ENCODE results near the gene SUFU. TPM values are rescaled to one million over a fixed set of nuclear protein-coding genes. Genes with fewer than 3 reads are reported as not detected.

SUFU gene
- total RNA-seq, 2 experiments from 2014 or later: 13.1 to 13.4 TPM

DNA sequence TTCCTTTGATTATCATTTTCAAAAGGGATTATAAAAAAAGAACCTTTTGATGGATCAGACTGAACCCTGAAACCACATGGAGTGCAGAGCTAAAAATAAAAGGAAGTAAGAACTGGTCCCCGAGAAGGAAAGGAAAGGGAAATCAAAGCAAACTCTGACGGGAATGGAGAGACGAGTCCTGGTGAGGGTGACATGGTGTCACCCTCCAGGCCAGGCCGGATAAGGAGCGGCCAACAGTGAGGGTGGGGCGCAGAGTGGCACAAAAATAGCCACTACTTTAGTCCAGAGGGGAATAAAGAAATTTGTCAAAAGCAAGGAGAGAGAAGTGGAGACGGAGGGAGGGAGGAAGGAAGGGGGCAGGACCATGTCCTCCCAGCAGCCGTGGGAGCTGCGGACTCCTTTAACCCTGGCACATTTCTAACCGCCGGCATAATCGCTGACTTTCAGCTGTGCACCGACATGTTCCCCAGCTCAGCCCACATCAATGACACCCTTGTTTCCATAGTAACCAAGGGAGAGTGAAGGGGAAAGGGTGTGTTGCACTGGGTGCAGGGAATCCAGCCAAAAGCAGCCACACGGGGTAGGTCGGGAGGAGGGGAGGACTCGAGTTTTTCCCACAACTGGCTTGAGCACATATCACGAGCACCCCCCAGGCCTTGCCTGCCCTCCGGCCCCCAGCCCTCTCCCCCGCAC lies 170.2 kb downstream of the SUFU start:
- H3K4me1 Mint-ChIP-seq: peaks cover 33% of the 10 kb centered on the region
- POLR2A ChIA-PET: interaction anchor here (0.6 to 9.1 kb wide), 10 partner anchors 9 to 241 kb away, joined by 3 to 94 read pairs (median 5); partner anchors contain the start of genes ARL3, CUEDC2, SFXN2 and TRIM8
- H3K36me3 Mint-ChIP-seq: no peaks in the 10 kb centered on the region
- ATAC-seq (ENCODE audit: low read depth) (peak; percentile 90), DNase-seq (peak; percentile 69)
- H3K4me3 Mint-ChIP-seq: peak overlapping the region; percentile 84
- H3K27me3 Mint-ChIP-seq: no peaks in the 10 kb centered on the region
- H3K27ac Mint-ChIP-seq: peak overlapping the region; percentile 86
- H3K9me3 Mint-ChIP-seq: no peaks in the 10 kb centered on the region

DNA sequence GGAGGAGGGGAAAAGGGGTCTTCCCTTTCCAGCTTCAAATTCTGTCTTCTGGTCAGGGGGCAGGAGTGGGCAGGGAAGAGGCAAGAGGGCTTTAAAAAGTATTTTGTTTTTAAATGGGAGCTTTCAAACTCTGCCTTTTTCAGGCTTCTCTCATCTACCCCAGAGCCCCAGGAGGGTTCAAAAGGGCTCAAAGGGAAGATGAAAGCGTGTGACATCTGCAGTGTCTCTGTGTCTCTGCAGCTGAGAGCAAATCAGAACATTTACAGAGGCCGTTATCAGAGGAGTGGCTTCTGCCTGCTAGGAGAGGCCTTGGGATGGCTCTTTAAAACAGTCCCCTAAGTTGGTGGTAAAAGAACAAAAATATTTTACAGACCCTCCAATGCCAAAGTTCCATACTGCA lies 170.8 kb downstream of the SUFU start:
- Mint-ChIP-seq H3K9me3 (no peaks in the 10 kb centered on the region), H3K4me1 (peaks cover 33% of the 10 kb centered on the region)
- POLR2A ChIA-PET: interaction anchor here (0.6 to 9.1 kb wide), 11 partner anchors 10 to 242 kb away, joined by 3 to 94 read pairs (median 4); partner anchors contain the start of genes ARL3, CUEDC2, SFXN2 and TRIM8

DNA sequence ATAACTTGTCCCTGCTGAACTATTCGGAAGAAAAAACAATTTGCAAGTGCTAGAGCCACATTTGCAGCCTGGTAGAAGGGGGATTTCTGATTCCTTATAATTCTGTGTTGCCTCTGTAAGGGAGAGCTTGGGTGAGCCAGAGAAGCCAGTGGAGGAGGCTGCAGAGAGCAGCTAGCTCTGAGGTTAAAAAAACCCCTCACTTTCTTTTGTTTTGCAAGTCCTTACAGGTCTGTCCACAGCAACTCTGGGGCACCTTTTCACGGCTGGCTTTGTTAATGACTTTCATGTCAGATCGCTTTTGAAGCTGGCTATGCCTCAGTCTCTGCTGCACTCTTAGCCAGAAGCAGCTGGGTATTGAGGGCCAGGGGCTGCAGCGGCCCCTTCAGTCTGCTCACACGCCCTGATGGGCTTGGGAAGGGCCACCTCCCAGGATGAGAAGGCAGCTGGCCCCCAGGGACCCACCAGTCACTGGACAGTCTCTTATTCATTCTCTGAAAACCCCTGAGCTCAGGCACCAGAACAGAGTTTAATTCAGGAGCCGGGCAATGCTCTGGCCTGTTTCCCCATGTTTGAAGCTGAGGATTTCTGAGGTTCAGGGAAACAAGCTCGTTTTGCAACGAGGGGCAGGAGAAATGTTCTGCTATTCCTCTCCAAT lies 171.4 kb downstream of the SUFU start:
- Mint-ChIP-seq H3K36me3 (no peaks in the 10 kb centered on the region), H3K4me3 (peak overlapping the region; percentile 84), H3K27me3 (no peaks in the 10 kb centered on the region), H3K27ac (peak overlapping the region; percentile 68), H3K4me1 (peaks cover 34% of the 10 kb centered on the region), H3K9me3 (no peaks in the 10 kb centered on the region)
- DNase-seq (no peak), ATAC-seq (ENCODE audit: low read depth) (no peak)
- POLR2A ChIA-PET: interaction anchor here (0.9 to 9.1 kb wide), 10 partner anchors 16 to 243 kb away, joined by 3 to 94 read pairs (median 5); partner anchors contain the start of genes ACTR1A, ARL3, CUEDC2 and SFXN2

More for the DNA sequence above, 170.8 kb downstream of the SUFU start:
- Mint-ChIP-seq H3K27me3 (no peaks in the 10 kb centered on the region), H3K4me3 (peak overlapping the region; percentile 84), H3K36me3 (no peaks in the 10 kb centered on the region), H3K27ac (peak overlapping the region; percentile 68)
- DNase-seq (no peak), ATAC-seq (ENCODE audit: low read depth) (peak; percentile 66)

DNA sequence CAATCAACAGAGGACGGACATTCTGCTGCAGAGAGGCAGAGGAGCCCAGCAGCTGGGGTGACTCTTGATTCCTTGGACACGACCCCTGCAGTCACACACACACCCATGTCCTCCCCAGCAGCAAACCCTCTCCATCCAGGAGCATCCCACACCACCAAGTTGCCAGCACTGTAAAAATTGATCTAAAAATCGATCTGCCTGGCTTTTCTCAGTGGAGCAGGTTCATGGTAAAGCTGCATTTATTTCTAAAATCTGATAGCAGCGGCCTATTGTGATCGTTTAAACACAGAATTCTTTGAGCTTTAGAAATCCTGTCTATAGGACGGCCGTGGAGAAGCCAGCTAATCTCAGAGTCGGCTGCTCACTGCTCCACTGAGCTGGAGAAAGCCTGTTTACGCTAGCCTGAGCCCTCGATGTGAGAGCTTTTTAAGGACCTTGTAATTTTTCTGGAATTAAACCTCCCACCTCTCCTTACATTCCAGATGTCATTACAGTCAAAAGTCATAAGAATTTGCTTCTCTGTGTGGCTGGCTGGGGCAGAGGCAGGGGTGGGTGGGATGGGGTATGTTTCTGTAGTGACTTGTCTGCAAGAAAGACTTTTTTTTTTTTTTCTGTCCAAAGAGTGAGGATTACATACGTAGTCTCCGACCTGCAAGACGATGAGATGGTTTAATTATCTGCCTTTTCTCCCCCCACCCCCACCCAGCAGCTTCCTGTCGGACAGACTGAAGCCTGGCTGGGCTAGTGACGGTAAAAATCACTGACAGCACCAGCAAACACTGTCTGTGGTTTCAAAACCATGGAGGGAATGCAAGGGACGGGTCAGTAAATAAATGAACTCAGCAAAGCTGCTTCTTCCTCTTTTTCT lies 172.1 kb downstream of the SUFU start:
- H3K9me3 Mint-ChIP-seq: no peaks in the 10 kb centered on the region
- H3K4me1 Mint-ChIP-seq: peaks cover 36% of the 10 kb centered on the region
- POLR2A ChIA-PET: interaction anchor here (0.9 to 9.1 kb wide), 8 partner anchors 16 to 243 kb away, joined by 3 to 94 read pairs (median 10); partner anchors contain the start of genes ACTR1A, ARL3, CUEDC2 and SFXN2
- ATAC-seq (ENCODE audit: low read depth) (no peak), DNase-seq (no peak)
- H3K27me3 Mint-ChIP-seq: no peaks in the 10 kb centered on the region
- H3K4me3 Mint-ChIP-seq: peak overlapping the region; percentile 25
- peak overlapping the region; percentile 10 for H3K27ac Mint-ChIP-seq
- no peaks in the 10 kb centered on the region for H3K36me3 Mint-ChIP-seq

DNA sequence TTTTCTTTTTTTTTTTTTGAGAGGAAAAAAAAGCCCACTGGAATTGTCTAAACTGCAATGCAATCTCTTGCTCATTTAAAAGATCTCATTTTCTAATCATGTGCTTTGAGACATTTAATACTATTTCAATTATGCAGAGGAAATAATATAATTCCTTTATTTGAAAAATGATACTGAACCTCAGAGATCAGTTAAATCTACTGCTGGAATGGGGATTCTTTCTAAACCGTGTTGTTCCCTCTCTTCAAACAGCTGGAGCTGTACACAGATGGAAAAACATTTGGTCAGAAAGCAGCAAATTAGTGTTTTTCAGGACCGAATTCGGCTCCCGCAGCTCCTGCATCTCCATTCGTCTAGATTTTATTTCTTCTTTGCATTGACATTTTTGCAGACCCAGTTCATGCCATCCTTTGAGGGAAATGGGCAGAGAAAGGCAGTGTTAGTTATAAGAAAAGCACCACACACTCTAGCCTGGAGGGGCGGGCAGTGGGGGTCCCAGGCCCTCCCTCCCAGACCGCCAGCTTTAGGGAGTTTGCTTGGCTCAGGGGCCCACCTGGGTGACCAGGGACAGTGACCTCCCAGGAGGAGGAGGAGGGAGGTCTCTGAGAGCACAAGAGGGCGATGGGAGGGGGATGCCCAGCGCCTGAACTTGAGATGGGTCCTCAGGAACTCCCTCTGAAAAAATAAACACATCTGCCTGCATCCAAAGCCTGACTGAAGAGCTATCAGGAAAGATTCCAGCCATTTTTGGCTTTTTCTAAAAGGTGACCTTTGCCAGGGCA lies 173.0 kb downstream of the SUFU start:
- Mint-ChIP-seq H3K27me3 (no peaks in the 10 kb centered on the region), H3K4me3 (no peak overlapping the region), H3K27ac (no peak overlapping the region), H3K4me1 (peaks cover 41% of the 10 kb centered on the region), H3K36me3 (peaks cover 5% of the 10 kb centered on the region), H3K9me3 (no peaks in the 10 kb centered on the region)
- POLR2A ChIA-PET: interaction anchor here (3.2 to 9.1 kb wide), 4 partner anchors 17 to 37 kb away, joined by 15 to 94 read pairs (median 54); partner anchors contain the start of genes ARL3, SFXN2 and TRIM8
- DNase-seq (no peak), ATAC-seq (ENCODE audit: low read depth) (no peak)

DNA sequence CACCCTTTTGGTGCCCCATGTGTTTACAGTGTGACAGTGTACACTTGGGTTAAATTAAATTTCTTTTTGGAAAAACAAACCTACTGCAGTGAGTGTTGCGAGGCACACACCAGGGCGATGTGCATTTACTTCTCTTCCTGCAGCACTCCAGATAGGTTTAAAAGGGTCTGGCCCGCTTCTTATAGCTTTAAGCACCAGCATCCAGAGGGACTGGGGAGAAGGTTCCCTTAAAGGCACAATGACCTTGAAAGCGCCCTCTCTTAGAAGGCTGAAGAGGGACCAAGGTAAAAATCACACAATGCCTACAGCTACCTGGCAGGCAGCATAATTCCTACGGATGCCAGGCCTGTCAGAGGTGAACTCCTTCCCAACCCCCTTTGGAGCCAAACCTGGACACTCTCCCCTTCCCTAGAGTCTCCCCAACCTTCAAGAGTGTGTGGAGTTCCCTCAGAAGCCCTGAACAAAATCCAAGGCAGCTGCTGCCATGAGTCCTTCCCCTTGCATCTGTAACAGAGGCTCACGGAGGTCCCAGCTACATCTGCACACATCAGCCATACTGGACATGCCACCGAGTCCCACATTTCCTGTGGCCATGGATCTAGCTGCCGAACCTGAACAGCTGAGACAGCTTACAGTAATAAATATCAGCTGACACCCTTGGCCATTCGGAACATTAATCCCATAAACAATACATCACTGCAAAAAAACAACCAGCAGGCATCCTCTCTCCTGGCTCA lies 173.7 kb downstream of the SUFU start:
- Mint-ChIP-seq H3K27me3 (no peaks in the 10 kb centered on the region), H3K4me3 (no peak overlapping the region), H3K4me1 (peaks cover 48% of the 10 kb centered on the region), H3K9me3 (no peaks in the 10 kb centered on the region), H3K27ac (no peak overlapping the region), H3K36me3 (peaks cover 12% of the 10 kb centered on the region)
- ATAC-seq (ENCODE audit: low read depth): no peak
- POLR2A ChIA-PET: interaction anchor here (0.6 to 6.6 kb wide), 2 partner anchors 16 to 36 kb away, joined by 4 to 40 read pairs; partner anchors contain the start of genes ARL3 and SFXN2
- DNase-seq: no peak

DNA sequence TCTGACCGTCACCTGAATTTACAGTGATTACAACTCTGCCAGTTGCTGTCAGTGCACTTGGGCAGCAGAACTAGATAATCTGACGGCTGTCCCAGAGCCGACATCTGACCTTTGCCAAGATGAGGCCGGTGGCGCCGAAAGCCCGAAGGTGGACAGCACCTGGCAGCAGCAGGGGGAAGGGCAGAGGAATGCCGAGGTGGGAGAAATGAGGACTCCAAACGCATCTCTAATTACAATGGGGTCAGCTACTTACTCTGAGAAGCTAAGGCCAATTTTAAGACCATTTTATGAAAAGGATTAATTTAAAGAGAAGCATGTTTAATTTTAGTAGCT lies 174.3 kb downstream of the SUFU start:
- ATAC-seq (ENCODE audit: low read depth) (no peak), DNase-seq (no peak)
- no peaks in the 10 kb centered on the region for H3K9me3 Mint-ChIP-seq
- H3K36me3 Mint-ChIP-seq: peaks cover 12% of the 10 kb centered on the region
- H3K27me3 Mint-ChIP-seq: no peaks in the 10 kb centered on the region
- H3K4me3 Mint-ChIP-seq: no peak overlapping the region
- peaks cover 46% of the 10 kb centered on the region for H3K4me1 Mint-ChIP-seq
- POLR2A ChIA-PET: interaction anchor here (6.6 kb wide), 1 partner anchor 36 kb away, joined by 40 read pairs; the partner anchor contains the start of genes ARL3 and SFXN2
- no peak overlapping the region for H3K27ac Mint-ChIP-seq

DNA sequence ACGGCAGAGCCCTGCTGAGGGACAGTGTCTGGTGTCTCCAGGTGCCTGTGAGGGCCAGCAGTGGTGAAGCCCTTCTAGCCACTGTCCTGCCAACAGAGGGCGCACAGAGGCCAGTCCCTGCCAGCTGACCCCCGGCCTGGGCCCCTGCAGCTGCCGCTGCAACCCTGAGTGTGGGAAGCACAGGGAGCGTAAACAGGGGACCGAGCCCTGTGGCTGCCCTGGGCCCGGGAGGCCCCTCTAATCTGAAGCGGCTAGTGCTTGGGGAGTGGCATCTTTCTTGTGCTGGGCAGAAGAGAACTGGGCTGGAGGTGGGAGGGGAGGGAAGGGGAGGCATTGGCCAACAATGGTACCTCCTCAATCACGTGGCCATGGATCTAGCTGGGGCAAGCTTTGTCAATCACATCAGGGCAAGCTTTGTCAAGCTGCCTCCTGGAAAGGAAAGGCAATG lies 175.1 kb downstream of the SUFU start:
- peaks cover 42% of the 10 kb centered on the region for H3K4me1 Mint-ChIP-seq
- POLR2A ChIA-PET: interaction anchor here (6.6 kb wide), 1 partner anchor 35 kb away, joined by 40 read pairs; the partner anchor contains the start of genes ARL3 and SFXN2
- H3K27ac Mint-ChIP-seq: no peak overlapping the region

DNA sequence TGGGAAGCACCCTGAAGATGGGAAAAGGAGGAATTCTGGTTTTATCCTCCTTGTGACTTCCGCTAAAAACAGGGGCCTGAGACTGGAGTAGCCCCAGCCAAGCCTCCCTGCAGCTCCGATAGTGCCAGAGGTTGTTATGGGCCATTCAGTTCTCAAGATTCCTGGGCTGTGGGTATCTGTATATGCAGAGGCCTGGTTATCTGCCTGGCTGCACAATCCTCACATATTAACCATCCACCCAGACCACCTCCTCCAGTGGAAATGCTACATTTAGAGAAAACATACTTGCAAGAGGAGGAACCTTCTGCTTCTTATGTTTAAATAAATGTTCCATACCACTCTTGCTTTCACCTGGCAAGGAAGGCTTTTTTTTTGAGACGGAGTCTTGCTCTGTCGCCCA lies 175.8 kb downstream of the SUFU start:
- no peak for DNase-seq
- H3K9me3 Mint-ChIP-seq: no peaks in the 10 kb centered on the region
- no peak overlapping the region for H3K27ac Mint-ChIP-seq
- POLR2A ChIA-PET: interaction anchor here (6.6 kb wide), 1 partner anchor 34 kb away, joined by 40 read pairs; the partner anchor contains the start of genes ARL3 and SFXN2
- ATAC-seq (ENCODE audit: low read depth): no peak
- H3K4me1 Mint-ChIP-seq: peaks cover 35% of the 10 kb centered on the region
- H3K27me3 Mint-ChIP-seq: no peaks in the 10 kb centered on the region
- H3K4me3 Mint-ChIP-seq: no peak overlapping the region
- peaks cover 12% of the 10 kb centered on the region for H3K36me3 Mint-ChIP-seq

More for the DNA sequence above, 175.1 kb downstream of the SUFU start:
- Mint-ChIP-seq H3K36me3 (peaks cover 12% of the 10 kb centered on the region), H3K9me3 (no peaks in the 10 kb centered on the region), H3K4me3 (no peak overlapping the region), H3K27me3 (no peaks in the 10 kb centered on the region)
- ATAC-seq (ENCODE audit: low read depth) (no peak), DNase-seq (no peak)

DNA sequence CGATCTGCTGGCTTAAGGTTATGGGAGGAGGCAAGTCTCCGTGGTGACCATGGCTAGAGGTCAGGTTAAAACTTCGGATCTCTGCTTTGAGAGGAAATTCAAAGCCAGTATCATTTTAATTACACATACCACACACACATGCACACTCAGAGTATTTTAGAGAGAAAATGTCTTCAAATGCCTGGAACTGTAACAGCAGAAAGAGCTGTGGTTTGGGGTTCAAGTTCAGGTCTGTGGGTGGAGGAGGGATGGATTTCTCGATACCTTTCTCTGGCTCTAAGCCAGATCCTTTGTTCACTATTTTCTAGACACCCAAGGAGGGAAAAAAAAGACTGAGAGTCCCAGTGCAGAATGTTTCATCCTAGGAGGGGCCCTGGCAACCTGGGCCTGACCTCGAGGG lies 177.9 kb downstream of the SUFU start:
- H3K4me3 Mint-ChIP-seq: peak overlapping the region; percentile 27
- POLR2A ChIA-PET: interaction anchor here (1.2 to 2.2 kb wide), 2 partner anchors 14 to 36 kb away, joined by 6 to 8 read pairs; no protein-coding TSS in a partner anchor
- ATAC-seq (ENCODE audit: low read depth): peak; percentile 60
- H3K27me3 Mint-ChIP-seq: no peaks in the 10 kb centered on the region
- no peak for DNase-seq
- H3K36me3 Mint-ChIP-seq: peaks cover 17% of the 10 kb centered on the region
- no peaks in the 10 kb centered on the region for H3K9me3 Mint-ChIP-seq
- H3K27ac Mint-ChIP-seq: no peak overlapping the region
- H3K4me1 Mint-ChIP-seq: peaks cover 19% of the 10 kb centered on the region

DNA sequence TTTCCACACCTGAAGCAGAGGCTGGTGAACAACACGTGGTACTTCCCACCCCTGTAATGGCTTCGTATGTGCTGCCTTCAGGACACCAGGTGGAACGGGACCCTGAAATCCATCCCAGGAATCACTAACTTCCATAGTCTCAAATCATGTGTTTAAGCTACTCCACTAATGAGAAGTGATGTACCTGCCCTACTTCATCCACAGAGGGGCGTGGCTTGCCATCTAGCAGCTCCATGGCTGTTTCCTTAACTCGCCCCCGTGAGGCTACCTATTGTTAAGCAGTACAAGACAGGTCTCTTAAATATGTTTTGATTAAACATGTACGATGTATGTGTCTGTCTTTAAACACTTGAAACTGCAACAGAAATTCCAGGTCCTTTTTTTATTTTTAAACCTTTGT lies 178.6 kb downstream of the SUFU start:
- no peak for ATAC-seq (ENCODE audit: low read depth)
- POLR2A ChIA-PET: interaction anchor here (0.9 to 2.2 kb wide), 2 partner anchors 10 to 37 kb away, joined by 3 to 8 read pairs; no protein-coding TSS in a partner anchor
- H3K4me3 Mint-ChIP-seq: peak overlapping the region; percentile 47
- H3K27me3 Mint-ChIP-seq: no peaks in the 10 kb centered on the region
- peaks cover 17% of the 10 kb centered on the region for H3K36me3 Mint-ChIP-seq
- H3K9me3 Mint-ChIP-seq: no peaks in the 10 kb centered on the region
- no peak overlapping the region for H3K27ac Mint-ChIP-seq
- peaks cover 19% of the 10 kb centered on the region for H3K4me1 Mint-ChIP-seq
- DNase-seq: no peak

Measured in activated naive CD8-positive, alpha-beta T cell treated with anti-CD3 and anti-CD28 coated beads, Interleukin-2, amount 10 ng/mL, durations not matched to agents 7 days and 5 days (primary cell).